Endothelial cell of umbilical vein (primary cell): ENCODE data around the gene PON2. TPM values are rescaled to one million over a fixed set of nuclear protein-coding genes. Genes with fewer than 3 reads are reported as not detected.

Source experiments
- BruUV-seq: library from RNA; stranded (reverse); fragments of 400-500 nt; replicated peaks from 2 replicates; lab custom pipeline; 2021; lab: Mats Ljungman, UMichigan
- CTCF ChIA-PET: fragments of 300-600, 350-600 bp; sonication (Branson Sonifier 250); formaldehyde crosslinking; loops from one replicate; lab custom pipeline; 2021; ENCODE audit warnings: antibody characterized with exemption, inconsistent platforms; lab: Charles Lee
- POLR2A ChIA-PET: fragments of 300-600, 350-600 bp; sonication (Branson Sonifier 250); formaldehyde crosslinking; loops from one replicate; lab custom pipeline; 2021; ENCODE audit warnings: antibody characterized with exemption, inconsistent platforms; lab: Charles Lee
- DNase-seq: peaks from one replicate; pipeline ENCODE4 v3.0.0-alpha.2; 2011; ENCODE audit warnings: low read depth, low spot score
- FAIRE-seq: peaks from 2 replicates; lab custom pipeline; 2011; peaks lifted over from hg19 to GRCh38; lab: Jason Lieb, UNC
- H2AFZ ChIP-seq: 2 replicates; pipeline ENCODE4 v1.6.0; 2012; ENCODE audit warnings: low read depth, low read length, control low read depth, inconsistent platforms
- H3K27ac ChIP-seq: 2 replicates; pipeline ENCODE4 v1.5.1; 2011; ENCODE audit warnings: low read depth, mild to moderate bottlenecking, control low read depth, low read length, moderate library complexity; ENCODE audit not compliant: insufficient read depth
- H3K27me3 ChIP-seq, 2 experiments: 2 replicates each; pipeline versions ENCODE4 v1.6.0 to v1.6.1; 2011; ENCODE audit warnings: low read length in 2 of 2, mixed read lengths in 1 of 2; ENCODE audit not compliant: control insufficient read depth in 2 of 2, insufficient read depth in 2 of 2
- H3K36me3 ChIP-seq, 2 experiments: 2 replicates in 1 of 2; 3 replicates in 1 of 2; pipeline ENCODE4 v1.5.1; 2011; ENCODE audit warnings: low read length in 2 of 2, mild to moderate bottlenecking in 1 of 2, moderate library complexity in 1 of 2; ENCODE audit not compliant: control insufficient read depth in 2 of 2, insufficient read depth in 2 of 2; ENCODE audit errors: extremely low read depth in 1 of 2
- H3K4me1 ChIP-seq: 3 replicates; pipeline ENCODE4 v1.5.1; 2011; ENCODE audit warnings: mild to moderate bottlenecking, low read length; ENCODE audit not compliant: control insufficient read depth, insufficient read depth; ENCODE audit errors: extremely low read depth
- H3K4me2 ChIP-seq: 2 replicates; pipeline ENCODE4 v1.6.1; 2011; ENCODE audit warnings: low read length, control low read depth, mixed read lengths; ENCODE audit not compliant: insufficient read depth
- H3K4me3 ChIP-seq, 3 experiments: fragments of 200-600 bp in 1 of 3; sonication (generic), shearing (Covaris generic) in 1 of 3; replicated peaks in 1 of 3; 2 replicates each; pipeline ENCODE4 v1.5.1; 2011 to 2016; ENCODE audit warnings: control low read depth in 3 of 3, low read length in 3 of 3, mild to moderate bottlenecking in 2 of 3, inconsistent platforms in 1 of 3, low read depth in 1 of 3, moderate library complexity in 1 of 3; ENCODE audit not compliant: insufficient read depth in 1 of 3
- H3K79me2 ChIP-seq: 2 replicates; pipeline ENCODE4 v1.6.0; 2012; ENCODE audit warnings: low read length, inconsistent platforms; ENCODE audit not compliant: control insufficient read depth, insufficient read depth
- H3K9ac ChIP-seq: replicated peaks from 2 replicates; pipeline ENCODE3; 2011; ENCODE audit warnings: low read length, control low read depth; ENCODE audit not compliant: insufficient read depth; ENCODE audit errors: extremely low read depth
- H3K9me1 ChIP-seq: replicated peaks from 3 replicates; pipeline ENCODE4 v1.6.0; 2011; ENCODE audit warnings: mild to moderate bottlenecking, low read length; ENCODE audit not compliant: control insufficient read depth, insufficient read depth; ENCODE audit errors: extremely low read depth
- H3K9me3 ChIP-seq: replicated peaks from 2 replicates; pipeline ENCODE4 v1.5.1; 2012; ENCODE audit warnings: low read length, inconsistent platforms; ENCODE audit not compliant: control insufficient read depth, insufficient read depth
- H4K20me1 ChIP-seq: replicated peaks from 2 replicates; pipeline ENCODE3; 2011; ENCODE audit warnings: mild to moderate bottlenecking, low read length; ENCODE audit not compliant: control insufficient read depth, insufficient read depth; ENCODE audit errors: extremely low read depth
- EZH2 ChIP-seq: IDR thresholded peaks from 2 replicates; pipeline ENCODE4 v1.6.1; 2012; ENCODE audit warnings: borderline replicate concordance, low read depth, mild to moderate bottlenecking, moderate library complexity, low read length, inconsistent platforms; ENCODE audit not compliant: severe bottlenecking
- FOS ChIP-seq: IDR thresholded peaks from 2 replicates; pipeline ENCODE4 v1.6.1; 2011; ENCODE audit warnings: mild to moderate bottlenecking, low read length, moderate library complexity, borderline replicate concordance; ENCODE audit not compliant: insufficient read depth
- GATA2 ChIP-seq: IDR thresholded peaks from 2 replicates; pipeline ENCODE4 v1.7.0; 2011; ENCODE audit warnings: low read depth, mild to moderate bottlenecking, moderate library complexity, mixed read lengths, low read length; ENCODE audit not compliant: insufficient read length, insufficient read depth
- JUN ChIP-seq: IDR thresholded peaks from 2 replicates; pipeline ENCODE4 v1.6.1; 2011; ENCODE audit warnings: borderline replicate concordance, low read depth; ENCODE audit not compliant: insufficient read length, insufficient read depth
- MYC ChIP-seq: IDR thresholded peaks from one replicate; pipeline ENCODE4 v1.6.1; 2011; ENCODE audit warnings: mild to moderate bottlenecking, low read depth, low read length
- POLR2A ChIP-seq: IDR thresholded peaks from 2 replicates; pipeline ENCODE4 v1.6.1; 2012; ENCODE audit warnings: low read depth, mild to moderate bottlenecking, control low read depth, low read length
- POLR2AphosphoS5 ChIP-seq: IDR thresholded peaks from 2 replicates; pipeline ENCODE4 v1.6.1; 2012; ENCODE audit warnings: low read depth, mild to moderate bottlenecking, control low read depth, low read length, moderate library complexity; ENCODE audit not compliant: insufficient read depth
- dilution Hi-C: fragments of 300-500 bp; cut with MboI; formaldehyde crosslinking; loops from one replicate; pipeline ENCODE4 v1.15.0; 2019; ENCODE audit warnings: low sequenced_read_pairs; ENCODE audit not compliant: extremely low pct_ligation_motif_present
- intact Hi-C: fragments of 100-400 bp; cut with micrococcal nuclease; formaldehyde crosslinking; loops from one replicate; pipeline ENCODE4 v1.10.0; 2022
- polyA plus RNA-seq, 4 experiments: library from polyadenylated mRNA; depleted of rRNA in 3 of 4; stranded (reverse) in 3 of 4; unstranded in 1 of 4; fragments of >200 nt; gene quantifications; 2 replicates each; pipeline versions ENCODE4 v1.2.1 to v1.2.3, GENCODE V29; 2011 to 2012; ENCODE audit warnings: missing spikeins in 1 of 4
- total RNA-seq: library from RNA; stranded (reverse); gene quantifications from 2 replicates; pipeline ENCODE4 v1.2.3, GENCODE V29; 2021
- TF ChIP-seq, protein P1 (sequence below): IDR thresholded peaks from 2 replicates; pipeline ENCODE4 v1.6.1; 2011; ENCODE audit not compliant: insufficient read depth, insufficient read length
- TF ChIP-seq, protein P2 (sequence below), 2 donors: IDR thresholded peaks; 1 replicate in 1 of 2; 2 replicates in 1 of 2; pipeline ENCODE4 v1.5.1; 2011; ENCODE audit warnings: low read length in 2 of 2, mild to moderate bottlenecking in 2 of 2, moderate library complexity in 2 of 2, control low read depth in 1 of 2, inconsistent platforms in 1 of 2, low read depth in 1 of 2; ENCODE audit not compliant: insufficient read depth in 1 of 2; ENCODE audit errors: extremely low read depth in 1 of 2

The PON2 gene
- total and polyA plus RNA-seq, 2 donors (not counting 3 experiments of a cell fraction or from before 2014, with no cell fraction given), result 110 to 125 TPM

DNA sequence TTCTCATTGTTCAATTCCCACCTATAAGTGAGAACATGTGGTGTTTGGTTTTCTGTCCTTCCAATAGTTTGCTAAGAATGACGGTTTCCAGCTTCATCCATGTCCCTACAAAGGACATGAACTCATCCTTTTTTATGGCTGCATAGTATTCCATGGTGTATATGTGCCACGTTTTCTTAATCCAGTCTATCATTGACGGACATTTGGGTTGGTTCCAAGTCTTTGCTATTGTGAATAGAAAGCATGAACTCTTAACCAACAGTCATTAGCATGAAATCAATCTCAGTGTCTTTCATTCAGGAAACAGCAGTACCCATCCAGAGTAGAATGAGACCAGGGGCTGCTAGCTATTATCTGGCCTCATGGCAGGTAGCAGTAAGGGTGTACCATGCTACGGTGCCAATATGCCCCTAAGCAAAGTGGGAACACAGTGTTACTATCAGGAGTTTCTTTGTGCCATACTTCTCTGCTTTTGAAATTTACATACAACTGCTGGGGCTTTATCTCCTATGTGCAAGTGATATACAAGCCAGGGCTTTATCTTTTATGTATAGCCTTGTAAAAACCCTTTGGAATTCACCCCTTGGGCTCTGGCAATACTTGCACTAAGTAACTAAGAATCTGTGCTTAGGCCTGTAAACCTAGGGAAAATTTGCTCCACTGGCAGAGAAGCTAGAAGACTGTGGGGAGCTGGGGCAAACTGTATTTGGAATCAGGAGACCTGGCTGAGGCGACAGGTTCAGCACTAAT is 5.4 kb downstream of the PON2 start:
- no peak overlapping the region for H3K4me3 ChIP-seq
- intact Hi-C loops, result no loop called here
- DNase-seq (no peak), FAIRE-seq (no peak)
- H3K9me1 ChIP-seq, result no peaks in the 10 kb centered on the region
- H3K4me2 ChIP-seq, result no peak overlapping the region
- H4K20me1 ChIP-seq, result peaks cover 3% of the 10 kb centered on the region
- dilution Hi-C loops, result no loop called here
- H3K9ac ChIP-seq, result no peak overlapping the region
- H3K27ac ChIP-seq, result no peak overlapping the region
- H2AFZ ChIP-seq, result no peak overlapping the region
- ChIA-PET CTCF (no interaction called here), POLR2A (no interaction called here)
- H3K9me3 ChIP-seq, result no peaks in the 10 kb centered on the region
- no peak for TF ChIP-seq POLR2AphosphoS5
- TF ChIP-seq, protein P1, sequence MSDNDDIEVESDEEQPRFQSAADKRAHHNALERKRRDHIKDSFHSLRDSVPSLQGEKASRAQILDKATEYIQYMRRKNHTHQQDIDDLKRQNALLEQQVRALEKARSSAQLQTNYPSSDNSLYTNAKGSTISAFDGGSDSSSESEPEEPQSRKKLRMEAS, result no peak
- TF ChIP-seq GATA2, result no peak
- no peak for TF ChIP-seq POLR2A
- TF ChIP-seq, protein P2, sequence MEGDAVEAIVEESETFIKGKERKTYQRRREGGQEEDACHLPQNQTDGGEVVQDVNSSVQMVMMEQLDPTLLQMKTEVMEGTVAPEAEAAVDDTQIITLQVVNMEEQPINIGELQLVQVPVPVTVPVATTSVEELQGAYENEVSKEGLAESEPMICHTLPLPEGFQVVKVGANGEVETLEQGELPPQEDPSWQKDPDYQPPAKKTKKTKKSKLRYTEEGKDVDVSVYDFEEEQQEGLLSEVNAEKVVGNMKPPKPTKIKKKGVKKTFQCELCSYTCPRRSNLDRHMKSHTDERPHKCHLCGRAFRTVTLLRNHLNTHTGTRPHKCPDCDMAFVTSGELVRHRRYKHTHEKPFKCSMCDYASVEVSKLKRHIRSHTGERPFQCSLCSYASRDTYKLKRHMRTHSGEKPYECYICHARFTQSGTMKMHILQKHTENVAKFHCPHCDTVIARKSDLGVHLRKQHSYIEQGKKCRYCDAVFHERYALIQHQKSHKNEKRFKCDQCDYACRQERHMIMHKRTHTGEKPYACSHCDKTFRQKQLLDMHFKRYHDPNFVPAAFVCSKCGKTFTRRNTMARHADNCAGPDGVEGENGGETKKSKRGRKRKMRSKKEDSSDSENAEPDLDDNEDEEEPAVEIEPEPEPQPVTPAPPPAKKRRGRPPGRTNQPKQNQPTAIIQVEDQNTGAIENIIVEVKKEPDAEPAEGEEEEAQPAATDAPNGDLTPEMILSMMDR (IDR thresholded peaks at IDR 0.05; ENCODE audit: extremely low read depth in 1 of 2, insufficient read depth in 1 of 2, low read depth in 1 of 2, low read length in 2 of 2), result no peak
- no peak for TF ChIP-seq JUN
- no peak for TF ChIP-seq FOS
- no peak for TF ChIP-seq EZH2
- no peak for TF ChIP-seq MYC
- H3K27me3 ChIP-seq, result no peaks in the 10 kb centered on the region
- no TSS peak for BruUV-seq
- no peaks in the 10 kb centered on the region for H3K36me3 ChIP-seq
- peaks cover 44% of the 10 kb centered on the region for H3K79me2 ChIP-seq
- peaks cover 11% of the 10 kb centered on the region for H3K4me1 ChIP-seq
